Thoracic aorta (tissue), 2 donors: Measurements from ENCODE around the gene ADAM22. TPM values are rescaled to one million over a fixed set of nuclear protein-coding genes. Genes with fewer than 3 reads are reported as not detected.

Experiments used
- ATAC-seq: fragments of 150-250 bp; one replicate; pipeline ENCODE4 v1.8.0; 2017; ENCODE audit warnings: low read depth; ENCODE audit not compliant: insufficient number of reproducible peaks, low FRiP score
- DNase-seq: peaks from one replicate; pipeline ENCODE4 v3.0.0-alpha.2; 2020; ENCODE audit warnings: low spot score
- H3K27ac ChIP-seq, 2 donors: fragments of 200-600 bp; sonication (generic); 1 replicate in 1 of 2; 2 replicates in 1 of 2; pipeline ENCODE4 v1.5.1; 2016; ENCODE audit warnings: mild to moderate bottlenecking in 2 of 2, moderate library complexity in 2 of 2
- H3K27me3 ChIP-seq: fragments of 200-600 bp; sonication (generic); replicated peaks from 2 replicates; pipeline ENCODE4 v1.6.0; 2016; ENCODE audit warnings: mild to moderate bottlenecking; ENCODE audit not compliant: insufficient read depth
- H3K36me3 ChIP-seq: fragments of 200-600 bp; sonication (generic); one replicate; pipeline ENCODE4 v1.5.1; 2016
- H3K4me1 ChIP-seq, 2 donors: fragments of 200-600 bp; sonication (generic); 1 replicate in 1 of 2; 2 replicates in 1 of 2; pipeline versions ENCODE4 v1.5.1 to v1.6.0; 2016; ENCODE audit warnings: low read depth in 2 of 2, mild to moderate bottlenecking in 1 of 2; ENCODE audit not compliant: control insufficient read depth in 1 of 2
- H3K4me3 ChIP-seq: fragments of 200-600 bp; sonication (generic); 2 replicates; pipeline ENCODE4 v1.5.1; 2016; ENCODE audit warnings: mild to moderate bottlenecking
- H3K9me3 ChIP-seq: fragments of 200-600 bp; sonication (generic); 2 replicates; pipeline ENCODE4 v1.5.1; 2016
- CTCF ChIP-seq: fragments of 200-600 bp; sonication (generic); IDR thresholded peaks from one replicate; pipeline ENCODE4 v1.5.1; 2019; ENCODE audit warnings: antibody characterized with exemption
- total RNA-seq, 2 donors: library from RNA; depleted of rRNA; stranded (reverse); fragments of >200 nt; gene quantifications; one replicate each; pipeline versions ENCODE4 v1.1.0 to v1.2.3, GENCODE V29; 2016

ADAM22 gene
- total RNA-seq, 2 donors from 2014 or later: 5.0 to 5.4 TPM

- Histone ChIP-seq H3K27me3 (no peaks in the 10 kb centered on the region), H3K36me3 (no peaks in the 10 kb centered on the region), H3K4me3 (no peak overlapping the region), H3K4me1 (peaks cover 0 to 3% of the 10 kb centered on the region in 2 donors), H3K27ac (no peak overlapping the region), H3K9me3 (no peaks in the 10 kb centered on the region)
- ATAC-seq (no peak), DNase-seq (no peak)
- no peak for TF ChIP-seq CTCF
These were observed 213.3 kb downstream of the ADAM22 start for GRCh38 chr7:88147341-88147740.

DNA sequence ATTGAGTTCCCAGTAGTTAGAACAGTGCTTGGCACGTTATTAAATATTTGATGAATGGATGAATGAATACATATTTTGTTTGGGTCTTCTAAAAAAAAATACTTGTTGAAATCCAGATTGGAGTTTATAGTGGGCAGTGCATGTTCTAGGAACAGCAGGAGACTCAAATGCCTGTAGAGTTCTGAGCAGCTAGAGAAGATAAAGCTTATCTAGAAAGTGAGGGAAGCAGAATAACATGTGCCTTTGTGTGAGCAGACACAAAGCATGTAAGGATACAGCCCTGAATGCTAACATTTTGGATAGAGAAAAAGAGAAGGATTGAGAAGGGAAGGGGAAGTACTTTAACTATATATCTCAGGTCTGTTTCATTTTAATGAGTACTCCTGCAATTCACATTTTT lies 213.9 kb downstream of the ADAM22 start:
- H3K4me1 ChIP-seq: peaks cover 0 to 3% of the 10 kb centered on the region in 2 donors
- H3K4me3 ChIP-seq: no peak overlapping the region
- ATAC-seq (no peak), DNase-seq (no peak)
- no peaks in the 10 kb centered on the region for H3K27me3 ChIP-seq
- no peak overlapping the region for H3K27ac ChIP-seq
- no peaks in the 10 kb centered on the region for H3K36me3 ChIP-seq
- no peak for TF ChIP-seq CTCF
- no peaks in the 10 kb centered on the region for H3K9me3 ChIP-seq

DNA sequence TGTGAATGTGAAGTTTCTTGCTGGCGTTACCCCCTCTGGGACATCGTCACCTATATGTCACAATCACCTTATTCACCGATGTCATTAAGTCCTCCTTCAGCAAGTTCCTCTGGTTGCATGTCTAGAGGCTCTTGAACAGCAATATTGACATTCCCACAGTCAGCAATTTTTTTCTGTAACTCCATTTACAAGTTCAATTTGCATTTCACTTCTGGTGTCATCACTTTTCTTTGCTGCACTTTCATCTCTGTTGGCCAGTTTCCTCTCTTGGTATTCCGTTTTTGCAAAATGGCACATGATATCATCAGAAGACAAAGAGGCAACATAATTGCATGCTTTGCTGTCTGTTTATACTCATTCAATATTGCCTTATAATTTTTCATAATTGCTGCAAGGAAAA lies 216.0 kb downstream of the ADAM22 start:
- Histone ChIP-seq H3K36me3 (no peaks in the 10 kb centered on the region), H3K4me3 (no peak overlapping the region), H3K27me3 (no peaks in the 10 kb centered on the region), H3K9me3 (no peaks in the 10 kb centered on the region), H3K4me1 (peaks cover 0 to 3% of the 10 kb centered on the region in 2 donors), H3K27ac (no peak overlapping the region)
- TF ChIP-seq CTCF: no peak
- ATAC-seq (no peak), DNase-seq (no peak)

DNA sequence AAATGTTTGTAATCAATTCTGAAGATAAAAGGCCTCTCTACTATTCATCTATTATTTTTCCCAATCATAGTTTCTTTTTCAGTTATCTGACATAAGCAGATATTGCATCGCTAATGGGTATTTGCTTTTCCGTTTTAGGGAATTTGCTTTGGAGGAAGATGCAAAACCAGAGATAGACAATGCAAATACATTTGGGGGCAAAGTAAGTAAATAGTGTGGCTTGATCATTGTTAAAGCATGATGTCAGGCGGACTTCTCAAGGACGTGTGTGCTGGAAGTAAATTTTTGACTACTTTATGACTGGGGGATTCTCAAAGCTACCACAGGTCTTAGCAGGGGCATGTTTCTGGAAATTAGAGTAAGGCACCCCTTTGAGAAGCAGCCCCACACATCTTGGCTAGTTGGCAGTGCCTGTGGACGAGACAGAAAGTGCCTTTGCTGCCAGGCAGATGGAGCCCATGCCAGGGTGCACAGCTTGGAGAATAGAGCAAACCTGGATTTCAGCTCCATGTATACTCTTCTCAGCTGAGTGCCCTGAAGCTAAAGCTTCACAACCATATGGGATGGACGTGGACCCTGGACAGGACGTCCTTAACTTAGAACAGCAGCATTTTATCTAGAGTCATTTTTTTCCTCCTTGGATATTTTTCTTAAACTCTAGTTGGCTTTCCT lies 217.2 kb downstream of the ADAM22 start:
- peaks cover 0 to 3% of the 10 kb centered on the region in 2 donors for H3K4me1 ChIP-seq
- no peaks in the 10 kb centered on the region for H3K36me3 ChIP-seq
- no peak for TF ChIP-seq CTCF
- ATAC-seq (no peak), DNase-seq (no peak)
- no peak overlapping the region for H3K27ac ChIP-seq
- H3K27me3 ChIP-seq: no peaks in the 10 kb centered on the region
- no peak overlapping the region for H3K4me3 ChIP-seq
- H3K9me3 ChIP-seq: no peaks in the 10 kb centered on the region

DNA sequence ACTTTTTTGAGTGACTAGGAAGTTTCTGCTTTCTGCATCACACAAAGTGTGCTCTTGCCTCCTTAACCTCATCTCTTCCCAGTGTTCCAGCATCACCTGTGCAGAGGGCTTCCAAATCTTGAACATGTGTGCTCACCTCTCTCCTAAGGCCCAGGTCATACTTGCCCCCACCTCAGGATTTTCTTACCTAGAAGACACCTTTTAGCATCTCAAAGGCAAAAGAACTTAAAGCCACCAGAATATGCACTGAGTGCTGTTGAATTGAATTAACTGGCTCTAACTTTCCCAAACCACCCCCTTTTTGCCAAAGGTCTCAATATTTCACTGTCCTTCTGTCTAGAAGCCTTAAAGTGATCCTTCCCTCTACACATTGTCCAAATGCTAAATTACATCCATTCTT lies 219.3 kb downstream of the ADAM22 start:
- no peaks in the 10 kb centered on the region for H3K36me3 ChIP-seq
- TF ChIP-seq CTCF: no peak
- no peak for ATAC-seq
- no peak overlapping the region for H3K4me3 ChIP-seq
- H3K4me1 ChIP-seq: no peaks in the 10 kb centered on the region
- no peaks in the 10 kb centered on the region for H3K9me3 ChIP-seq
- no peak overlapping the region for H3K27ac ChIP-seq
- H3K27me3 ChIP-seq: no peaks in the 10 kb centered on the region
- no peak for DNase-seq
